T-helper 1 cell treated with Interleukin-12 subunit alpha and Interleukin-12 subunit beta and Interleukin-4 antibody, amounts not matched to agents 30 μg/mL and 1 μg/mL, for 36 hours (primary cell): Measurements from ENCODE around the gene ATP2C1.

Experiments
- H3K27ac Mint-ChIP-seq: one replicate; pipeline ENCODE4 v1.8.0; 2021; ENCODE audit warnings: mild to moderate bottlenecking, mixed read lengths
- H3K27me3 Mint-ChIP-seq: one replicate; pipeline ENCODE4 v1.8.0; 2021; ENCODE audit warnings: low read depth, mixed read lengths
- H3K36me3 Mint-ChIP-seq: one replicate; pipeline ENCODE4 v1.8.0; 2021; ENCODE audit warnings: low read depth, mixed read lengths
- H3K4me1 Mint-ChIP-seq: one replicate; pipeline ENCODE4 v1.8.0; 2021; ENCODE audit warnings: low read depth, mixed read lengths
- H3K4me3 Mint-ChIP-seq: one replicate; pipeline ENCODE4 v1.8.0; 2021; ENCODE audit warnings: mild to moderate bottlenecking, moderate library complexity, mixed read lengths
- H3K9me3 Mint-ChIP-seq: one replicate; pipeline ENCODE4 v1.8.0; 2021; ENCODE audit warnings: mixed read lengths

Gene ATP2C1

DNA sequence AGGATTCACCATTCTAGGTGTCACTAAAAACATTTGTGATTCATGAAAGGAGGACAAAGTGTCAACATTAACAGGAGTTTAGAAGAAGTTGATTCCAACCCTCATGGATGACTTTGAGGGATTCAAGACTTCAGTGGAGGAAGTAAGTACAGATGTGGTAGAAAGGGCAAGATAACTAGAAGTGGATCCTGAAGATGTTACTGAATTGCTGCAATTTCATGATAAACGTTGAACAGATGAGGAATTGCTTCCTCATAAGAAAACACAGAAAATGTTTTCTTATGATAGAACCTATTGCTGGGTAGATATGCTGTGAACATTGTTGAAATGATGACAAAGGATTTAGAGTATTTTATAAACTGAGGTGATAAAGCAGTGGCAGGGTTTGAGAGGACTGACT, 23.5 kb upstream of the ATP2C1 start:
- H3K36me3 Mint-ChIP-seq = no peaks in the 10 kb centered on the region
- H3K27ac Mint-ChIP-seq = no peak overlapping the region
- H3K4me1 Mint-ChIP-seq = no peaks in the 10 kb centered on the region
- H3K27me3 Mint-ChIP-seq = peaks cover 11% of the 10 kb centered on the region
- H3K9me3 Mint-ChIP-seq = no peaks in the 10 kb centered on the region
- no peak overlapping the region for H3K4me3 Mint-ChIP-seq

DNA sequence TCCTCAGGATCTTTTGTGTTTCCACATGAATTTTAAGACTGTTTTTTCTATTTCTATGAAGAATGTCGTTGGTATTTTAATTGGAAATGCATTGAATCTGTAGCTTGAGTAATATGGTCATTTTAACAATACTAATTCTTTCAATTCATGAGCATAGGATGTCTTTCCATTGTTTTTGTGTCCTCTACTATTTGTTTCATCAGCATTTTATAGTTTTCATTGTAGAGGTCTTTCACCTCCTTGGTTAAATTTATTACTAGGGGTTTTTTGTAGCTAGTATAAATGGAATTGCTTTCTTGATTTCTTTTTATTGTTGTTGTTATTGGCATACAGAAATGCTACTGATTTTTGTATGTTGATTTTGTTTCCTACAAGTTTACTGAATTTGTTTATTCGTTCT, 17.3 kb upstream of the ATP2C1 start:
- no peak overlapping the region for H3K4me3 Mint-ChIP-seq
- H3K27me3 Mint-ChIP-seq = peaks cover 23% of the 10 kb centered on the region
- no peaks in the 10 kb centered on the region for H3K4me1 Mint-ChIP-seq
- H3K36me3 Mint-ChIP-seq = peaks cover 1% of the 10 kb centered on the region
- peaks cover 15% of the 10 kb centered on the region for H3K9me3 Mint-ChIP-seq
- no peak overlapping the region for H3K27ac Mint-ChIP-seq

DNA sequence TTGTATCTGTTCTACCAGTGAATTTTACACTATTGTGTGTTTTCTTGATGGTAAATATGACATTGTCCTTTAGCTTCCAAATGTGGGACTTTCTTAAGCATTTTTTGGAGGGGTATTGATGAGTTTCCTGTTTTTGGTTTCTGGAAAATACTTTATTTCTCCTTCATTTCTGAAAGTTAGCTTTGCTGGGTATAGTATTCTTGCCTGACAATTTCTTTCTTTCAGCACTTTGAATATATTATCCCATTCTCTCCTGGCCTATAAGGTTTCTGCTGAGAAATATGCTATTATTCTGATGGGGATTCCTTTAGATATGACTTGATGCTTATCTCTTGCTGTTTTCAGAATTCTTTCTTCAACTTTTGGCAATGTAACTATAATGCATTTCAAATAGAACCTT, 15.4 kb upstream of the ATP2C1 start:
- no peak overlapping the region for H3K27ac Mint-ChIP-seq
- H3K4me1 Mint-ChIP-seq = no peaks in the 10 kb centered on the region
- H3K9me3 Mint-ChIP-seq = peaks cover 15% of the 10 kb centered on the region
- peaks cover 1% of the 10 kb centered on the region for H3K36me3 Mint-ChIP-seq
- H3K4me3 Mint-ChIP-seq = no peak overlapping the region
- H3K27me3 Mint-ChIP-seq = peaks cover 35% of the 10 kb centered on the region

DNA sequence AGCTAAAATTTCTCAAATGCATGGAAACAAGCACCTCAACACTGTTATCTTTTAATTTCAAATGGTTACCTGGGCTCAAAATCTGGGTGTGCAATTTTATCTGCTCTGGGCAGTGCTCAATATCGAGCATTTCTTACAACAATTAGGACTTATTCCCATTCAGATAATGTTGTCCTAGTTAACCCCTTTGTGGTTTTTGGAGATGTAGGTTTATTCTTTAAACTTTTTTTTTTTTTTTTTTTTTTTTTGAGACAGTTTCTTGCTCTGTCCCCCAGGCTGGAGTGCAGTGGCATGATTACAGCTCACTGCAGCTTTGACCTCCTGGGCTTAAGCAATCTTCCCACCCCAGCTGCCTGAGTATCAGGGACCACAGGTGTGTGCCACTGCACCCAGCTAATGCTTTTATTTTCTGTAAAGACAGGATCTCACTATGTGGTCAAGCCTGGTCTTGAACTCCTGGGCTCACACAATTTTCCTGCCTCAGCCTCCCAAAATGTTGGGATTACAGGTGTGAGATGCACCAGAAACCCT, 4.4 kb upstream of the ATP2C1 start:
- H3K4me1 Mint-ChIP-seq = peaks cover 10% of the 10 kb centered on the region
- H3K4me3 Mint-ChIP-seq = no peak overlapping the region
- H3K36me3 Mint-ChIP-seq = no peaks in the 10 kb centered on the region
- H3K27ac Mint-ChIP-seq = no peak overlapping the region
- H3K27me3 Mint-ChIP-seq = peaks cover 15% of the 10 kb centered on the region
- peaks cover 6% of the 10 kb centered on the region for H3K9me3 Mint-ChIP-seq

DNA sequence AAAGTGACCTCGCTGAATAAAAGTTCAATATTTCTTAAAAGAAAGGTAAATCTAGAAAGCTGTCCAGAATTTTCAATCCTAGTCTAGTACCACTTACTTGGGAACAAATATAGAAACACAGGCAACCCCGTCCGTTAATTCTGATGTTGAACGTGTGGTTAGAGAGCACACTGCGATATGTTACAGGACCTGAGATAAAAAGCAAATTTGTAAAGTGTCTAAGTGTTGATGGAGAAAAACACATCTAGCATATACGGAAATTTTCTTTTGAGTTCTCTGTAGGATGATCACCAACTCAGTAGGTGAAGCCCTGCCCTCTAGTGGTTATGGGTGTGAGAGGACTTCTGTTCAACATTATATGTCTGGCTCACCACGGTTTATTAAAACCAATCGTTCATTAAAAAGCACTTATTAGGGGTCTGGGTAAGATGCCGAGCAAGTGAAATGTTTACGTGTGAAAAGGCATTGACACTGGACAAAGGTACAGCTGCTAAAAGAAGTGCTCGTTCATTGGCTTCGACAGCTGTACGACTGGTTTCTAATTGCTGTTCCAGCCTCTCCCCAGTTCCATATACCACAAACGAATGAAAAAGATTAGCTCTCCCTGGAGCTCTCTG, 1.0 kb upstream of the ATP2C1 start:
- Mint-ChIP-seq H3K4me1 (peaks cover 34% of the 10 kb centered on the region), H3K36me3 (no peaks in the 10 kb centered on the region), H3K4me3 (peak overlapping the region; percentile 93), H3K27ac (peak overlapping the region; percentile 98), H3K27me3 (no peaks in the 10 kb centered on the region), H3K9me3 (no peaks in the 10 kb centered on the region)

DNA sequence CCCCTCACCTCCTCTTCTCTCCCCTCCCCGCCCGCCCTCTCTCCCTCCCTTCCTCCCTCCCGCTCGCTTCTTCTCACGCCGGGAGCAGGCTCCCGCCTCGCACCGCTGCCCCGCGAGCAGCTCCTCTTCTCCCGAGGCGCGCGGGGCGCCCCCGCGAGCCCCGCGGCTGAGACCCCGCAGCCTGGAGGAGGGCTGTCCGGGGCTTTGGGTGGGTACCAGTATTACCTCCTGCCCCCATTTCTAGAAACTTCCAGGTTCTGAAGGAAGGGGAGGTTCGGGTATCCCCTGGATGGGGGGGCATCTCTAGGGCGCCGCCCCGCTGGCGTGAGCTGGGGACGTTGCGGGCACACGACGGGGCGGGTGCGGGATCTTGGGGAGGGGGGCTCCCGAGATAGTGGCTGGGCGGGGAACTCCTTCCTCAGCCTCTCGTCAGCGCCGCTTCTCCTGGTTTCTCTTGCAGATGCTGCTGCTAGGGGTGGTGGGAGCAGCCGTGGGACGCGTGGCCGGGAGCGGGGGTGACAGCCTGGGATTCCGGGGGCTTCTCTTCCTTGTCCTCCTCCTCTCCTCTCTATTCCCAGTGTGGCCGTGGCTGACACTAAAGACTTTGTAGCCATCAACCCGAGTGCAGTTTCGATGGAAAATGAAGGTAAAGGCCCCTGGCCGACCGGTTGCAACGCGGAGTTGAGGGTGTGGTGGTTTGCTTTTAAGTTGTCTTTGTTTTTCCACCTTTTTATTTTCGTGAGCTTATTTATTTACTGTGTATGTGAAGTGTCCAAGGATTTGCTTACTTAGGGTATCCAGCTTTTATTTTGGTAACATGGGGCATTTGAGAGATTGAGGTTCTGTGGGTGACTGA, 474 bp downstream of the ATP2C1 start:
- no peaks in the 10 kb centered on the region for H3K36me3 Mint-ChIP-seq
- no peaks in the 10 kb centered on the region for H3K27me3 Mint-ChIP-seq
- H3K4me1 Mint-ChIP-seq = peaks cover 34% of the 10 kb centered on the region
- H3K9me3 Mint-ChIP-seq = no peaks in the 10 kb centered on the region
- peak overlapping the region; percentile 93 for H3K4me3 Mint-ChIP-seq
- peak overlapping the region; percentile 90 for H3K27ac Mint-ChIP-seq

DNA sequence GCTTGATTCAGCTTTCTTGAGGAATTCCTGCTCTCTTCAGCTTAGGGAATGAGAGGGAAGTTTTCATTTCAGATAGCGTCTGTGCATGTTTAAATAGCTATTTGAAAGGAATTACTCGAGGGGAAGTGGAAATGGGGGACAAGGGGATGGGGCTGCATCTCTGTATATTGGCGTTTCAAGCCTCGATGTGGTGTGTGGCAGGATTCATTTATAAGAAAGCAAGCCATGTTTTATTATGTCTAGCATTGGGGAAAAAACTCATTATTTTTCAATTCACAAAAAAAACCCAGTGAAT, 1.0 kb downstream of the ATP2C1 start:
- H3K4me1 Mint-ChIP-seq = peaks cover 34% of the 10 kb centered on the region
- H3K27me3 Mint-ChIP-seq = no peaks in the 10 kb centered on the region
- peak overlapping the region; percentile 93 for H3K4me3 Mint-ChIP-seq
- peaks cover 2% of the 10 kb centered on the region for H3K36me3 Mint-ChIP-seq
- H3K27ac Mint-ChIP-seq = peak overlapping the region; percentile 90
- H3K9me3 Mint-ChIP-seq = no peaks in the 10 kb centered on the region

DNA sequence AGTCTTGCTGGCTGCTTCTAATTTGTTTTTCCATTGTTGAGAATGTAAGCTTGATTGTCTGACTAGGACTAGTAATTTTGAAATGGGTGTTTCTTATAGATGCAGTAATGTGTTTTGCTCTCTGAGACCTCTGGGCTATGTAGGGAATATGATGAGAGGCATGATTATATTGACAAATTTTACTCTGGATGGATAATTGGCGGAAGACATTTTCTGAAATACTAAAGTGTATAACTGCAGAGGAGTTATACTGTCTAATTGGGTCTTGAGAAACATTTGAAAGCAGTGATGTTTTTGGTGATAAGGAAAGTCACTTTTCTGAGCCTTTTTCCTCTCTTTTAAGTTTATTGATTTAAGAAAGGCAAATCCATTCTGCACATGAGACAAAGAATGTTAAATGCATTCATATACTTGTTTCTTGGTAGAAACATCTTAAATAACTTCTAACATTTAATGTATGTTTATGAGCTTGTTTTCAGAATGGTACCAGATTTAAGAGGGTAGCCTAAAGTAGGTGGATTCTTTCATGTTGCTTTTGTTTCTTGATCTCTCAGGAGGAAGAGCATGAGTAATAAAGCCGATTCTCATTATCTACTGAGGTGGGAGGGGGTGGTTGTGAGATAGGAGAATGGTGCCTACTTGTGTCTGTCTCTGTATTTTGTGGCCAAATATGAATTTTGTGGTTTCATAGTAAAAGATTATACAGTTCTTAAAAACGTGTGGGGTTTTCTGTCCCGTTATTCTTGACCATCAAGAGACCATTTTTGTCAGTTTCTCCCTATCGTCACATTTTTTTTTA, 2.0 kb downstream of the ATP2C1 start:
- peaks cover 34% of the 10 kb centered on the region for H3K4me1 Mint-ChIP-seq
- no peaks in the 10 kb centered on the region for H3K9me3 Mint-ChIP-seq
- H3K4me3 Mint-ChIP-seq = peak overlapping the region; percentile 93
- no peaks in the 10 kb centered on the region for H3K27me3 Mint-ChIP-seq
- H3K36me3 Mint-ChIP-seq = peaks cover 2% of the 10 kb centered on the region
- H3K27ac Mint-ChIP-seq = peak overlapping the region; percentile 4

DNA sequence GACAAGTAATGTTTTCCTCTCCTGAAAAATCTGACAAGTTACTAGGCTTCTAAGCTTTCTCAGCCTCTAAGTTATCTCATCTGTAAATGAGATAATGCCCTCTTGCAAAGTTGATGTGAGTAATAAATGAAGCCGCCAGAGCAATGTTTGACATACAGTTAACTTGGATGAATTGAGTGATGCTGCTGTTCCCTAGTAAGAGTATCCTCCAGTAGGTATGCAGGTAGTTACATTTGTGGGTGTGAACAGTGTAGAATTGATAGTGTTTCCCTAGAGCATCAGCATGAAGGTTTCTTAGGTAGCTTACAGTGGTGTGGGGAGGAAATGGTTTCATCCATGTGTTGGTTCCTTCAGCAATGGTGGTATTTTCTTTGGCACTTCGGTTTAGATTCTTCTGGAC, 3.4 kb downstream of the ATP2C1 start:
- peaks cover 2% of the 10 kb centered on the region for H3K36me3 Mint-ChIP-seq
- H3K27ac Mint-ChIP-seq = no peak overlapping the region
- no peaks in the 10 kb centered on the region for H3K27me3 Mint-ChIP-seq
- peaks cover 30% of the 10 kb centered on the region for H3K4me1 Mint-ChIP-seq
- no peaks in the 10 kb centered on the region for H3K9me3 Mint-ChIP-seq
- no peak overlapping the region for H3K4me3 Mint-ChIP-seq

DNA sequence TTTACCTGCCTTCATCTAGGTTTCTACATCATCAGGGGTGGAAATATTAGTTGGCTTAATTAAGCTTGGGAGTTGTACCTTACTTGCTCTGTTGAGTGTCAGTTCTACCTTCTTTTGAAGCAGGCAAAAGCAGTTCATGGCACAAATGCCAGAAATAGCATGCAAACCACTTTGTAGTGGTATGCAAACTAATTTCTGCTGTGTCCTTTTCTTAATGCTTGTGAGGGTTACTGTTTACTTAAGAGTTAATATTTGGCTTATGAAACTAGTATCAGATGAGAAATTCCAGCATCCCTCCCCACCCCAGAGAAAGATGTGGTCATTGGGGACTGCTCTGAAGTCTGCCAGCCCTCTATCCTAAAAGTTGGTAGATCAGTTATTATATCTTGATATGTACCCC, 7.1 kb downstream of the ATP2C1 start:
- peaks cover 3% of the 10 kb centered on the region for H3K36me3 Mint-ChIP-seq
- H3K9me3 Mint-ChIP-seq = no peaks in the 10 kb centered on the region
- peaks cover 31% of the 10 kb centered on the region for H3K4me1 Mint-ChIP-seq
- H3K4me3 Mint-ChIP-seq = no peak overlapping the region
- H3K27me3 Mint-ChIP-seq = no peaks in the 10 kb centered on the region
- no peak overlapping the region for H3K27ac Mint-ChIP-seq

DNA sequence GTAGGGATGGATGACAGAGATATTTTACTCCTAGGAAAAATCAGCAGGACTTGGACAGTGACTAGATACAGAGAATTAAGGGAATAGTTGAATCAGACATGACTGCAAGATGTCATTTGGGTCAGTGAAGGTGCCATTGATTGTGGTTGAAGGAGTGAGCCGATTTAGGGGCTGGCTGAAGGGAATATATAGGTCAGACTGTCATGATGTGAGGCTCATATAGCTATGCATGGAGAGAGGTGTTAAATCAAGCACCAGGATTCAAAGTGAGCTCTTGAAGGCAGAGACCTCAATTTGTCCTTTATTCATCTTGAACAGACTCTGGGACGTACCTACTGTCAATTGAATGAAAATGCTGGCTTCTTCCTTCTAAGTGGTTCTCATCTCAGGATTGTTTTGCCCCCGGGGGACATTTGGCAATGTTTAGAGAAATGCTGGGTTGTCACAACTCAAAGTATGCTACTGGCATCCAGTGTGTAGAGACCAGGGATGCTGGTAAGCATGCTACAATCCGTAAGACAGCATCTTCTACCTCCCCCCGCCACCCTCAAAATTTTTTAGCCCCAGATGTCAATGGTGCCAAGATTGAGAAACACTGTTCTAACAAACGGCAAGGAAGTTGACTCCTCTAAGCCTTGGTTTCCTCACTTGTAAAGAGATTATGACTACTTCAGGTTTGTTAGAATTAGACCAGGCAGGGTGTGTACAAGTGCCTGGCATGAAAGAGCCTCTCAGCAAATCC, 7.8 kb downstream of the ATP2C1 start:
- H3K9me3 Mint-ChIP-seq = no peaks in the 10 kb centered on the region
- H3K4me3 Mint-ChIP-seq = no peak overlapping the region
- H3K36me3 Mint-ChIP-seq = peaks cover 3% of the 10 kb centered on the region
- H3K27me3 Mint-ChIP-seq = no peaks in the 10 kb centered on the region
- no peak overlapping the region for H3K27ac Mint-ChIP-seq
- H3K4me1 Mint-ChIP-seq = peaks cover 31% of the 10 kb centered on the region

DNA sequence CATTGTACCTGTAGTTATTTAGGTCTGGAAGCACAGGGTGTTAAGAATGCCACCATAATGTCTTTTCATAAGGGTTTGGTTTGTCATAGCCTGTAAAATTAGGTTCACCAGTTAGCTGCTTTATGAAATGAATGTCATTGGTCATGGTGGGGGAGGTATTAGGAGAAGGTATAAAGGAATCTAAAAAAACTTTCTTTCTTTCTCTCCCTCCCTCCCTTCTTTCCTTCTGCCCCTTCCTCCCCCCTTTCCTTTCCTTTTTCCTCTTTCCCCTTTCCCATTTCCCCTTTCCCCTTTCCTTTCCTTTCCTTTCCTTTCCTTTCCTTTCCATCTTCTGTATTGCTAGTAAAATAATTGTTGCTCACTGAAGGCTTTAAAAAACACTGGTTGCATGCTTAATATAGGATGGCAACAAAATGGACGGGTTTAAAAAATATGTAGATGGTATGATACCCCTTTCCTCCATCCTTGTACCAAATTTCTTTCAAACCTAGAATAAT, 9.6 kb downstream of the ATP2C1 start:
- Mint-ChIP-seq H3K9me3 (no peaks in the 10 kb centered on the region), H3K4me1 (peaks cover 41% of the 10 kb centered on the region), H3K27me3 (no peaks in the 10 kb centered on the region), H3K27ac (no peak overlapping the region), H3K4me3 (no peak overlapping the region), H3K36me3 (peaks cover 3% of the 10 kb centered on the region)

DNA sequence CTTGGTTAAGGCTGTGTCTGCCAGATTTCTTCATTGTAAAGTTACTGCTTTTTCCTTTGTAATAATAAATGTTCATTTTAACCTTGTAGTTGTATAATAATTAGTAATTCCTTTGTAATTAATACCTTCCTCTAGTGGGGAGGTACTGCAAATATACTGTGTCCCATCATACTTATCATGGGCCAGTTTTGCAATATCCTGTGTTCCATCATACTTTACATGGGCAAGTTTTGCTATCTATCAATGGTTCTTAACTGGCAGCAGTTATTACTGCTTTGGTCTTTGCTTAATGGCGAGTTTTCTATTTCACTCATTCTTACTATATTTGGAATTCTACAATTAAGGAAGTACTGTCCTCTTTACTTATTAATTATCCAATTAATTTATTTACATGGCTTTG, 10.6 kb downstream of the ATP2C1 start:
- H3K4me1 Mint-ChIP-seq = peaks cover 42% of the 10 kb centered on the region
- H3K27ac Mint-ChIP-seq = no peak overlapping the region
- no peaks in the 10 kb centered on the region for H3K9me3 Mint-ChIP-seq
- peaks cover 2% of the 10 kb centered on the region for H3K36me3 Mint-ChIP-seq
- H3K4me3 Mint-ChIP-seq = no peak overlapping the region
- no peaks in the 10 kb centered on the region for H3K27me3 Mint-ChIP-seq

DNA sequence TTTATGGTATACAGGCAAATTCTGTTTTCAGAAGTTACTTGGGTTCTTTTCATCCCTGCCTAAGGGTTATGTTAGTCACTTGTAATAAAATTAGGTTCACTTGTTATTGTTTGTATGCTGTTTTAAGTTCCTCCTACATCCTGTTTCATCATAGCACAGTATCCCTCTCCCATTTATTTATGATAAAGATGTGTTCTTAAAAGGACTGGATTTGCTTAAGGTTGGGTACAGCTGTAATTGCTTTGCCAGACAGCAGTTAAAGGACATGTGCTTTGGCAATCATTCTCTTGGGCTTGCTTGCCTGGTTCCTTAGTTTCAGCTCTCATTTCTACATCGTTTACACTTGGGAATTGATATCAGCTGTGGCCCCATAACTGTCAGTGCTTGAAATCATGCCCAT, 11.7 kb downstream of the ATP2C1 start:
- Mint-ChIP-seq H3K4me1 (peaks cover 42% of the 10 kb centered on the region), H3K9me3 (no peaks in the 10 kb centered on the region), H3K4me3 (no peak overlapping the region), H3K27ac (peak overlapping the region; percentile 10), H3K27me3 (no peaks in the 10 kb centered on the region), H3K36me3 (peaks cover 1% of the 10 kb centered on the region)
